GM12878 (cell line): ENCODE results near the gene EML3. TPM values are rescaled to one million over a fixed set of nuclear protein-coding genes. Genes with fewer than 3 reads are reported as not detected.
A peak's percentile ranks its signal among the peaks of the same experiment; 100 is the strongest.

Source experiments
- CEBPB ChIP-seq, 2 experiments: fragments of 150-350 bp in 1 of 2; IDR thresholded peaks; 2 replicates each; pipeline ENCODE4 v1.6.1; 2012 to 2014; ENCODE audit warnings: low read depth in 2 of 2, low read length in 2 of 2, borderline replicate concordance in 1 of 2, inconsistent platforms in 1 of 2
- CHD2 ChIP-seq: IDR thresholded peaks from 2 replicates; pipeline ENCODE4 v1.6.1; 2011; ENCODE audit warnings: low read depth, low read length, improper control_type of control experiment, borderline replicate concordance
- CHD4 ChIP-seq: fragments of 200-600 bp; sonication (generic); IDR thresholded peaks from 2 replicates; pipeline ENCODE4 v1.6.1; 2016; ENCODE audit warnings: mild to moderate bottlenecking
- GABPA ChIP-seq: IDR thresholded peaks from 2 replicates; pipeline ENCODE4 v1.6.1; 2014; ENCODE audit warnings: antibody characterized with exemption, low read depth, mild to moderate bottlenecking, inconsistent platforms
- IKZF1 ChIP-seq: fragments of 450-650 bp; conservative IDR thresholded peaks from 2 replicates; pipeline ENCODE4 v1.6.1; 2017; ENCODE audit warnings: antibody characterized with exemption, mild to moderate bottlenecking
- IRF3 ChIP-seq: fragments of 450-650 bp; IDR thresholded peaks from 2 replicates; pipeline ENCODE4 v1.6.1; 2014; ENCODE audit warnings: mild to moderate bottlenecking
- JUND ChIP-seq: IDR thresholded peaks from 2 replicates; pipeline ENCODE4 v1.6.1; 2012; ENCODE audit warnings: low read depth, mild to moderate bottlenecking, low read length, improper control_type of control experiment, moderate library complexity
- KDM1A ChIP-seq: fragments of 200-600 bp; sonication (generic); IDR thresholded peaks from 2 replicates; pipeline ENCODE4 v1.6.1; 2016; ENCODE audit warnings: borderline replicate concordance
- MAX ChIP-seq: IDR thresholded peaks from 2 replicates; pipeline ENCODE4 v1.6.1; 2012; ENCODE audit warnings: low read depth, low read length, improper control_type of control experiment
- MEF2B ChIP-seq: fragments of 450-650 bp; IDR thresholded peaks from 2 replicates; pipeline ENCODE4 v1.6.1; 2018; ENCODE audit warnings: mild to moderate bottlenecking, moderate library complexity; ENCODE audit not compliant: partially characterized antibody, poor library complexity, severe bottlenecking
- MTA3 ChIP-seq: IDR thresholded peaks from 2 replicates; pipeline ENCODE4 v1.6.1; 2012; ENCODE audit warnings: low read length, inconsistent platforms, borderline replicate concordance
- MXI1 ChIP-seq: fragments of 150-350 bp; IDR thresholded peaks from 2 replicates; pipeline ENCODE4 v1.6.1; 2011; ENCODE audit warnings: low read depth, mild to moderate bottlenecking, inconsistent platforms, low read length, improper control_type of control experiment
- MYC ChIP-seq: IDR thresholded peaks from 2 replicates; pipeline ENCODE4 v1.6.1; 2011; ENCODE audit warnings: mild to moderate bottlenecking, low read length, moderate library complexity, inconsistent platforms; ENCODE audit not compliant: insufficient read depth, insufficient replicate concordance, insufficient read length, severe bottlenecking
- NFIC ChIP-seq: IDR thresholded peaks from 2 replicates; pipeline ENCODE4 v1.6.1; 2012; ENCODE audit warnings: low read depth, mild to moderate bottlenecking, inconsistent platforms, low read length, moderate library complexity
- NR2C1 ChIP-seq: fragments of 450-650 bp; IDR thresholded peaks from 2 replicates; pipeline ENCODE4 v1.6.1; 2017; ENCODE audit warnings: antibody characterized with exemption, mild to moderate bottlenecking, moderate library complexity
- NRF1 ChIP-seq: conservative IDR thresholded peaks from 2 replicates; pipeline ENCODE4 v1.6.1; 2011; ENCODE audit warnings: mild to moderate bottlenecking, low read depth, low read length, improper control_type of control experiment
- PML ChIP-seq: IDR thresholded peaks from 2 replicates; pipeline ENCODE4 v1.6.1; 2012; ENCODE audit warnings: low read length, inconsistent platforms
- PRDM15 ChIP-seq: fragments of 450-650 bp; formaldehyde crosslinking; IDR thresholded peaks from 2 replicates; pipeline ENCODE4 v1.4.0; 2020; ENCODE audit warnings: mild to moderate bottlenecking, moderate library complexity
- RFX5 ChIP-seq: IDR thresholded peaks from 2 replicates; pipeline ENCODE4 v1.6.1; 2011; ENCODE audit warnings: low read depth, low read length, improper control_type of control experiment
- RUNX3 ChIP-seq: IDR thresholded peaks from 2 replicates; pipeline ENCODE4 v1.6.1; 2012; ENCODE audit warnings: low read length, inconsistent platforms
- TCF12 ChIP-seq: IDR thresholded peaks from 2 replicates; pipeline ENCODE4 v1.6.1; 2011; ENCODE audit warnings: low read depth, mild to moderate bottlenecking, low read length
- ZBED1 ChIP-seq: IDR thresholded peaks from 2 replicates; pipeline ENCODE4 v1.6.1; 2016; ENCODE audit warnings: borderline replicate concordance
- ZBTB11 ChIP-seq: fragments of 450-650 bp; formaldehyde crosslinking; IDR thresholded peaks from 2 replicates; pipeline ENCODE4 v1.5.0; 2022; ENCODE audit warnings: mild to moderate bottlenecking, missing genetic modification characterization
- ZNF207 ChIP-seq: fragments of 450-650 bp; IDR thresholded peaks from 2 replicates; pipeline ENCODE4 v1.6.1; 2014; ENCODE audit warnings: antibody characterized with exemption, mild to moderate bottlenecking, borderline replicate concordance
- ZSCAN29 ChIP-seq: fragments of 450-650 bp; IDR thresholded peaks from 2 replicates; pipeline ENCODE4 v1.6.1; 2017; ENCODE audit warnings: mild to moderate bottlenecking, moderate library complexity
- polyA plus RNA-seq, 11 experiments: library from polyadenylated mRNA; depleted of rRNA in 4 of 11; unstranded in 6 of 11; stranded (reverse) in 5 of 11; fragments of >200 nt; fragmentation: Nextera tagmentation in 4 of 11; fragmentation: Illumina TruSeq in 1 of 11; extraction: Ambion mirVana in 4 of 11; extraction: Trizol in 1 of 11; gene quantifications; 1 replicate in 1 of 11; 2 replicates in 10 of 11; pipeline versions ENCODE4 v1.2.1 to v1.2.3, GENCODE V29; 2011 to 2016; ENCODE audit warnings: inconsistent platforms in 2 of 11, missing spikeins in 2 of 11, low read depth in 1 of 11
- total RNA-seq, 4 experiments: library from RNA; depleted of rRNA in 3 of 4; stranded (reverse); fragments of >200 nt in 3 of 4; fragmentation: Illumina TruSeq in 1 of 4; extraction: Trizol in 1 of 4; gene quantifications; 2 replicates each; pipeline versions ENCODE4 v1.2.1 to v1.2.3, GENCODE V29; 2013 to 2021

EML3 gene
- total and polyA plus RNA-seq, 10 of the 15 experiments (the other 5 are each of a cell fraction or from before 2014, with no cell fraction given): 0.58 to 82.5 (median 24.8) TPM

GRCh38 chr11:62601122-62601371 is 11.5 kb downstream of the EML3 start (continued):
- no peak for TF ChIP-seq ZBED1
- TF ChIP-seq CHD2: 0 out of 2 replicates have a peak, but pooled peaks have one; percentile 6
- peak; percentile 5; the same call in 1 of the 2 replicates for TF ChIP-seq PML
- TF ChIP-seq IKZF1: peak; percentile 80
- TF ChIP-seq RFX5: no peak
- TF ChIP-seq MEF2B: no peak
- peak; percentile 67 for TF ChIP-seq MXI1
- no peak for TF ChIP-seq IRF3
- no peak for TF ChIP-seq ZBTB11
- peak; percentile 69; the same call in 1 of the 2 replicates for TF ChIP-seq GABPA
- no peak for TF ChIP-seq MTA3
- TF ChIP-seq MYC: no peak
- no peak for TF ChIP-seq JUND
- TF ChIP-seq CEBPB (IDR thresholded peaks at IDR 0.05; ENCODE audit: borderline replicate concordance in 1 of 2, low read depth in 2 of 2, low read length in 2 of 2): no peak
- TF ChIP-seq KDM1A: no peak
- TF ChIP-seq RUNX3: peak; percentile 4; the same call in 1 of the 2 replicates
- TF ChIP-seq ZSCAN29: no peak
- no peak for TF ChIP-seq ZNF207
- TF ChIP-seq NFIC: no peak
- TF ChIP-seq NR2C1: no peak
- 0 out of 2 replicates have a peak, but pooled peaks have one; percentile 28 for TF ChIP-seq MAX
- no peak for TF ChIP-seq CHD4
- TF ChIP-seq PRDM15: no peak
- TF ChIP-seq TCF12: no peak
- no peak for TF ChIP-seq NRF1
